CD4-positive, alpha-beta T cell treated with Interleukin-17A for 1 hour (primary cell): ENCODE measurements around the gene ST14.
"Not testable (repeated sequence)": the region's sequence is repeated elsewhere in the genome, so short reads cannot be mapped to it uniquely, and the experiment has no call there.

Experiments
- DNase-seq: peaks from one replicate; pipeline ENCODE4 v3.0.0-alpha.2; 2020

The ST14 gene

GRCh38 chr11:130190371-130190881, 30.8 kb downstream of the ST14 start:
- DNase-seq: no peak

- no peak for DNase-seq
Observed at GRCh38 chr11:130191896-130192295, 32.3 kb downstream of the ST14 start.

- DNase-seq: no peak
Observed at GRCh38 chr11:130192845-130193267, 33.3 kb downstream of the ST14 start.

- not testable (repeated sequence) for DNase-seq
Observed at GRCh38 chr11:130193551-130193950, 34.0 kb downstream of the ST14 start.

- no peak for DNase-seq
Observed at GRCh38 chr11:130194241-130195023, 34.9 kb downstream of the ST14 start.

DNA sequence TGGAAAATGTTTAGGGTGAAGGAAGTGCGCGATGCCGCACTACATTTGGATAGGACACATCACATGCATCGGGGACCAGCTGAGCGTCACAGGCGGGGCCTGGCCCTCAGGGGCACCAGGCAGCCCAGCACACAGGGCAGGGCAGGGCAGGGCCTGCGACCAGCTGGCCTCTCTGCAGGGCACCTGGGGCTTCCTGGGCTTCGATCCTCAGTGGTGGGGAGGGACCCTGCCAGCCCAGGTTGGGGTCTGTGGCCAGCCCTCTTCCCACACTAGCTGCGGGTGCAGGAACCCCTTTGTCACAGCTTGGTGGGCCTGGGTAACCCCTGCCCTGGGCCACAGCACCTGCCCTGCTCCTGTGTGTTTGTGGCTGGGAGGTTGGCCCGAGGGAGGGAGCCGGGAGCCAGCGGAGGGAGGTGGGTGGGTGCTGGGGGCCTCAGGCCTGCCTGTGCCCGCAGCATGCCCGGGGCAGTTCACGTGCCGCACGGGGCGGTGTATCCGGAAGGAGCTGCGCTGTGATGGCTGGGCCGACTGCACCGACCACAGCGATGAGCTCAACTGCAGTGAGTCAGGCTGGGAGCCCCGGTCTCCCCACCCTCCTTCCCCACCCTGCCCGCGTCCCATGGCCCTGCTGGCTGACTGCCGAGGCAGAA, 37.9 kb downstream of the ST14 start:
- no peak for DNase-seq

GRCh38 chr11:130198292-130198691, 38.7 kb downstream of the ST14 start:
- no peak for DNase-seq

- DNase-seq: no peak
Observed at GRCh38 chr11:130198964-130199363, 39.4 kb downstream of the ST14 start.

- DNase-seq: no peak
Observed at GRCh38 chr11:130199792-130200191, 40.2 kb downstream of the ST14 start.

GRCh38 chr11:130201026-130201425, 41.4 kb downstream of the ST14 start:
- DNase-seq: no peak

DNA sequence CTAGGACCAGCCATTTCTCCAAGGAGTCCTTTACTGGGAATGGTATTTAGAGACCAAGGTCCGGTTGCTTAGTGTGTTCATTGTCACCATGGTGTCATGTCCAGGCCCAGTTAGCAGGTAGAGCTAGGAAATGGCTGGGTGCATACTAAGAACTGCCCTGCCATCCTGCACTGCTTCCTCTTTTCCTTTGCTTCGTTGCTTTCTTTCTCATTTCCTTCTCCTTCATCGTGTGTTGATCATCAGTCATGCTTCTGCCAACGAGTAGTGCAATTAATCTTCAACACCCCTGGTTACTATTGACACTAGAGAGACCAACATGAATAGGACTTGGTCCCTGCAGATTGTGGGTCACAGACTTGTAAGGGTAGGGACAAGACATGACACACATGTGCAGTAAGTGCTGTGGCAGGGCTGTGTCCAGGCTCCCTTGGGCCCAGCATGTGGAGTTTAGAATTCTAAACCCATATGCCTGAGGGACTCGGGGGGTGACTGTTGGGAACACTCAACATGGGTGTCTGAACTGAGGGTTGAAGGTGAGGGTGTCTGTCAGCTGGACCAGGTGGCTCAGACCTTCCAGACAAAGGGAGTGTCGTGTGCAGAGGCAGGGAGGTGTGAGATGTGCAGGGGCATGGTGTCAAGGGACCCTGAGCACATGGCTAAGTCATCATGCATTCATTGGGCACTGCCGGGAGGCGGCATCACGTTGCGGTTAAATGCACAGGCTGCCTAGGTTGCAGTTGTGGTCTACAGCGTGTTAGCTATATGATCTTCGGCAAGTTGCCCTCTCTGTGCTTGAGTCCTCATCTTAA, 42.6 kb downstream of the ST14 start:
- DNase-seq: no peak

DNA sequence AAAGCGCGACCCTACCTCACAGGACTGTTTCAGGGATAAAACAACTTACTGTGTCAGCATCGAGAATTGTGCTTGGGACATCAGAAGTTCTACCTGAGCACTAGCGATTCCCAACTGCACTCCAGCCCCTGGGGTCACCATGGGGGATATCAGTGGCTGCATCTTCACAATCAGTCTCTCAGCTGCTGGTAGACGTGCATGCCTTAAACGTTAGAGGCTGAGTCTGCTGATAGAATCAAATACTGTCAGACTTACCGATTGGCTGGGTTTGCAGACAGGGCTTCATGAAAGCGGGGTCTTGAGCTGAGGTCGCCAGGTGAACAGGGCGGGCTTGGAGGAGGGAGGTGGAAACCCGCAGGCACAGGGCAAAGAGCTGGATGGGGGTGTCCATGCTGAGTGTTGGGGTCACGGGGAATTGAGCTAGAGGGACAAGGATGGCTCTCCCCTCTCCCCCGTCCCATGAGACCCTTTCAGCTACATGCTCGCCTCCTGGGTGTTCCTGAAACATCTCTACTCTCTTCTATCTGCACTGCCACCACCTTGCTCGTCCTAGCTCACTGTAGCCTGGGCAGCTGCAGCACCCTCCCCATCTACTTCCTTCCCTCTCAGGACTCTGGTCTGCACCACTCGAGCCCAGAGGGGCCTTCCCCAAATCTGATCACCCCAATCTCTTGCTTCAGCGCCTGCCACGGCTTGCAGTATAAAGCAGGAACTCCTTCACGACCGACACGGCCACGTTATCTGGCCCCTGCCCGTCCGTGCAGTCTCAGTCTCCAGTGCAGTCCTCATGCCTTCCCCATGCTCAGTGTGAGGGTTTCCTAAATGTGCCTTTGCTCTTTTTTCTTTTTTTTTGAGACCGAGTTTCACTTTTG, 43.5 kb downstream of the ST14 start:
- DNase-seq: no peak

DNA sequence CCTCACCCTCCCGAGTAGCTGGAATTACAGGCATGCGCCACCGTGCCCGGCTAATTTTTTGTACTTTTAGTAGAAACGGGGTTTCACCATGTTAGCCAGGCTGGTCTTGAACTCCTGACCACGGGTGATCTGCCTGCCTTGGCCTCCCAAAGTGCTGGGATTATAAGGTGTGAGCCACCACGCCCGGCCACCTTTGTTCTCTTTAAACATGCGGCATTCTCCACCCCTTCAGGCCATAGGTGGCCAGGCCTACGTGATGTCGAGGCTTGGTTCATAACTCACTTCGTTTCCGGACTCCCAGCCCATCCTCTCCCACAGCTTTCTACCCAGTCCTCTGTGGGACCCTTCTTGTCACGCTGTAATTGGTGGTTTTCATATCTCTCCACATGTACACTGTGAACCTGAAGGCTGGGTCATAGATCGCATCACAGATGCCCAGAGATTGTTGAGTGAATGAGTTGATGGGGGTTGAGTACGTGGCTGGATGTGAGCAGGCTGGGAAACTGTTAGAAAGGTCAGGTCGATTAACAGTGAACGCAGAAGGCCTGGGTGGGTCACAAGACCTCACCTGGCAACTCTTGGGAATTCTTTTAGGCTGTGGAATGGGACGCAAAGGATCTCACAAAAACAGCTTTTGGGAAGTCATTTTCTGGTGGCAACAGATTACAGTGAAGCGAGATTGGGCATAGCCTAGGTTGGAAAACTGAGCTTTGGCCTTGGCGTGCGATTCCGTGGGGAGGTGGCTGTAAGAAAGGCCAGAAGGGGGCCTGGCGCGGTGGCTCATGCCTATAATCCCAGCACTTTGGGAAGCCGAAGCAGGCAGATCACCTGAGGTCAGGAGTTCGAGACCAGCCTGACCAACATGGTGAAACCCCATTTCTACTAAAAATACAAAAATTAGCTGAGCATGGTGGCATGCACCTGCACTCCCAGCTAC, 44.5 kb downstream of the ST14 start:
- no peak for DNase-seq

DNA sequence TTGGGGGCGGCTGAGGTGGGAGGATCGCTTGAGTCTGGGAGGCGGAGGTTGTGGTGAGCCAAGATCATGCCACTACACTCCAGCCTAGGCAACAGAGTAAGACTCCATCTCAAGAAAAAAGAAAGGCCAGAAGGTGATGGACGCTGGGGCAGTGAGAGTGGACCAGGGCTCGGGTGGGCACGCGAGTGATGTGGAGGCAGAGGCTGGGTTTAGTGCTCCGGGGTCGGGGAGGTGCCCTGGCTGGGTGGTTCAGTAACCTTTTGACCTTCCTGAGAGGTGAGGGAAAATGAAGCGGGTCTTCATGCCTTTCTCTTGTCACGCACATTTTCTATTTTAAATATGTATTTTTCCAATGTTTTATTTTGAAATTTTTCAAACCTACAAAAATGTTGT, 45.1 kb downstream of the ST14 start:
- DNase-seq: no peak

GRCh38 chr11:130206141-130206540, 46.6 kb downstream of the ST14 start:
- DNase-seq: no peak

- DNase-seq: no peak
Observed at GRCh38 chr11:130208241-130209127, 48.9 kb downstream of the ST14 start.

DNA sequence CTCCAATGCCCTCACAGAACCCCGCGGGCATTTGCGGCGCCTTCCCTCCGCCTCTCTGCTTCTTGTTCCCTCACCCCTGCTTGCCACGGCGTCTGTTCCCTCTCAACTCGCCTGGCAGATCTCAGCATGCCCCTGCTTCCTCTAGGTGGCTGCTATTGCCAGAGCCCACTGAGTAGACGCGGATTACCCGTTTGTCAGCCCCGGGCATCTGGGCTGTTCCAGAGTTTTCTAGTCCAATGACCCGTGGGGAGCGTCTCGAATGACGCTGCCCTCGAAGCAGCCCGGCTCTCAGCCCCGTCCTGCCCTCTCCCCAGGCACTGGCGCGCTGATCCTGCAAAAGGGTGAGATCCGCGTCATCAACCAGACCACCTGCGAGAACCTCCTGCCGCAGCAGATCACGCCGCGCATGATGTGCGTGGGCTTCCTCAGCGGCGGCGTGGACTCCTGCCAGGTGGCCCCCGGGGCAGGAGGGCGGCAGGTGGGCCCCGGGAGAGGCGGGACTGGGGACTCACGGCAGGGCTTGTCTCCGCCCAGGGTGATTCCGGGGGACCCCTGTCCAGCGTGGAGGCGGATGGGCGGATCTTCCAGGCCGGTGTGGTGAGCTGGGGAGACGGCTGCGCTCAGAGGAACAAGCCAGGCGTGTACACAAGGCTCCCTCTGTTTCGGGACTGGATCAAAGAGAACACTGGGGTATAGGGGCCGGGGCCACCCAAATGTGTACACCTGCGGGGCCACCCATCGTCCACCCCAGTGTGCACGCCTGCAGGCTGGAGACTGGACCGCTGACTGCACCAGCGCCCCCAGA, 49.7 kb downstream of the ST14 start:
- DNase-seq: no peak

GRCh38 chr11:130209954-130210854, 50.6 kb downstream of the ST14 start:
- no peak for DNase-seq
